Heart right ventricle (tissue), 16 donors: ENCODE results near the gene IPCEF1. TPM values are rescaled to one million over a fixed set of nuclear protein-coding genes. Genes with fewer than 3 reads are reported as not detected.

Experiments
- ATAC-seq, 8 donors: fragments of 200-7000 bp; cut with Tn5 transposase; one replicate each; pipeline ENCODE4 v1.9.1; 2020; ENCODE audit warnings: mild to moderate bottlenecking in 8 of 8, moderate library complexity in 8 of 8, moderate number of reproducible peaks in 1 of 8
- DNase-seq, 2 donors: peaks; one replicate each; pipeline ENCODE4 v3.0.0-alpha.2; 2020
- H3K27ac ChIP-seq, 10 donors: fragments of 200-600 bp; sonication (generic) in 2 of 10; one replicate each; pipeline versions ENCODE4 v1.5.0 to v1.8.0; 2020 to 2022; ENCODE audit warnings: mild to moderate bottlenecking in 3 of 10
- H3K27me3 ChIP-seq, 7 donors: fragments of 200-600 bp; one replicate each; pipeline ENCODE4 v1.8.0; 2021 to 2022; ENCODE audit warnings: mild to moderate bottlenecking in 2 of 7
- H3K36me3 ChIP-seq, 9 donors: fragments of 200-600 bp; sonication (generic) in 1 of 9; one replicate each; pipeline versions ENCODE4 v1.5.0 to v1.8.0; 2020 to 2022; ENCODE audit warnings: mild to moderate bottlenecking in 2 of 9
- H3K4me1 ChIP-seq, 9 donors: fragments of 200-600 bp; sonication (generic) in 1 of 9; one replicate each; pipeline versions ENCODE4 v1.5.0 to v1.8.0; 2020 to 2022; ENCODE audit warnings: mild to moderate bottlenecking in 4 of 9
- H3K4me3 ChIP-seq, 10 donors: fragments of 200-600 bp; sonication (generic) in 2 of 10; one replicate each; pipeline versions ENCODE4 v1.5.0 to v1.8.0; 2020 to 2022; ENCODE audit warnings: mild to moderate bottlenecking in 7 of 10, moderate library complexity in 2 of 10
- H3K9me3 ChIP-seq, 11 donors: fragments of 200-600 bp in 10 of 11; sonication (generic) in 2 of 11; one replicate each; pipeline versions ENCODE4 v1.5.0 to v1.8.0; 2013 to 2022; ENCODE audit warnings: mild to moderate bottlenecking in 2 of 11, control low read depth in 1 of 11, moderate library complexity in 1 of 11
- CTCF ChIP-seq, 9 donors: fragments of 200-600 bp; sonication (generic) in 2 of 9; IDR thresholded peaks; one replicate each; pipeline versions ENCODE4 v1.5.0 to v1.8.0; 2021 to 2022; ENCODE audit warnings: antibody characterized with exemption in 9 of 9, mild to moderate bottlenecking in 5 of 9, moderate library complexity in 1 of 9
- WGBS, 2 donors: extraction: QIAGEN DNeasy Blood & Tissue Kit; methylation state at CpG; one replicate each; pipeline ENCODE4 v1.1.7; 2013; ENCODE audit warnings: inconsistent platforms in 1 of 2; 5-methylcytosine and 5-hydroxymethylcytosine counted together
- intact Hi-C, 10 donors: fragments of 100-400 bp; cut with DNase I; formaldehyde crosslinking; loops; one replicate each; pipeline versions ENCODE4 v1.11.1 to v1.14.2; 2022
- polyA plus RNA-seq, 2 donors: library from polyadenylated mRNA; stranded (reverse); fragments of 200-250 nt; gene quantifications; one replicate each; pipeline ENCODE4 v1.2.3, GENCODE V29; 2013
- total RNA-seq, 10 donors: library from RNA; stranded (reverse); fragmentation: NEBNext Ultra II Directional in 3 of 10; extraction: Animal tissue kit (Norgen Biotek cat#: 25700) in 3 of 10; gene quantifications; one replicate each; pipeline versions ENCODE4 v1.2.1 to v1.2.4, GENCODE V29; 2021 to 2023
- donor health status: Arrhythmogenic right ventricular cardiomyopathy.
- donor health status: ischemic (EF 13 %, LVEDD 7.1; RV severe dilation, severe dysfunction).
- donor health status: healthy with polysubstance abuse.
- donor health status: DM: no; HTN: yes; CAD: no.
- donor health status: DM: no; HTN: no; CAD: no.
- donor health status: ischemic (EF 25% LVEDD 6.9; RV normal size, moderate dysfunction).
- donor health status: ischemic (EF 25% LVEDD 5.7; RV mildly dilated, moderate dysfunction).
- donor health status: healthy.
- donor health status: DM: yes; HTN: yes; CAD: no.
- donor health status: Ischemic cardiomyopathy.
- donor health status: ischemic (EF 35%, LVEDD 5.7; RV mildly dilated, moderate dysfunction).
- donor health status: nonischemic (EF 11% LVEDD 7.7; RV severe dilation, severe dysfunction).
- donor health status: DM: yes; HTN: yes; CAD: no.
- donor health status: PGD.
- donor health status: ischemic (EF 29% LVEDD 5.4; RV normal size, mild dysfunction).
- donor health status: nonischemic (EF 23%, LVEDD 6.1; RV moderate dilation, normal function).

The IPCEF1 gene
- total and polyA plus RNA-seq, 12 donors = 0.06 to 5.0 (median 1.4) TPM

- Histone ChIP-seq H3K9me3 (no peaks in the 10 kb centered on the region), H3K36me3 (no peaks in the 10 kb centered on the region), H3K27ac (no peak overlapping the region), H3K27me3 (no peaks in the 10 kb centered on the region), H3K4me1 (peaks cover 0 to 13% (median 3%) of the 10 kb centered on the region in 9 donors), H3K4me3 (peak overlapping the region in 3 of 10 donors; percentile 1 to 10 (median 5))
- intact Hi-C loops = loop anchor here (1.0 to 10.0 kb wide), 6 partner anchors 120 to 1043 kb away; no protein-coding TSS in a partner anchor
- WGBS, 2 donors = 55 to 67% methylated on average over 7 of the region's 7 CpGs
- ATAC-seq = no peak
- TF ChIP-seq CTCF (IDR thresholded peaks at IDR 0.05) = peak in 2 of 9 donors; percentile 1 to 14
- no peak for DNase-seq
Measured at GRCh38 chr6:154277629-154278017, 79.0 kb downstream of the IPCEF1 start.

- intact Hi-C loops = loop anchor here (1.0 to 10.0 kb wide), 6 partner anchors 120 to 1042 kb away; no protein-coding TSS in a partner anchor
- WGBS, 2 donors = 42 to 44% methylated on average over 11 of the region's 11 CpGs
- Histone ChIP-seq H3K4me3 (peak overlapping the region in 3 of 10 donors; percentile 1 to 10 (median 5)), H3K27ac (no peak overlapping the region), H3K9me3 (no peaks in the 10 kb centered on the region), H3K4me1 (peaks cover 0 to 13% (median 3%) of the 10 kb centered on the region in 9 donors), H3K27me3 (no peaks in the 10 kb centered on the region), H3K36me3 (no peaks in the 10 kb centered on the region)
- DNase-seq (no peak), ATAC-seq (peak in 2 of 8 donors; percentile 35 to 39)
- peak in 8 of 9 donors; percentile 34 to 74 (median 64) for TF ChIP-seq CTCF (IDR thresholded peaks at IDR 0.05)
Measured at GRCh38 chr6:154276810-154277628, 79.6 kb downstream of the IPCEF1 start.

- H3K27ac ChIP-seq = no peak overlapping the region
- intact Hi-C loops = loop anchor here in 1 of 10 donors (10.0 kb wide), 1 partner anchor 1039 kb away; no protein-coding TSS in a partner anchor
- WGBS, 2 donors = 84 to 86% methylated on average over 2 of the region's 2 CpGs
- H3K36me3 ChIP-seq = no peaks in the 10 kb centered on the region
- ATAC-seq (no peak), DNase-seq (no peak)
- H3K9me3 ChIP-seq = no peaks in the 10 kb centered on the region
- no peak for TF ChIP-seq CTCF (IDR thresholded peaks at IDR 0.05)
- no peak overlapping the region for H3K4me3 ChIP-seq
- peaks cover 0 to 13% (median 3%) of the 10 kb centered on the region in 9 donors for H3K4me1 ChIP-seq
- H3K27me3 ChIP-seq = no peaks in the 10 kb centered on the region
Measured at GRCh38 chr6:154274168-154274567, 82.4 kb downstream of the IPCEF1 start.

- Histone ChIP-seq H3K9me3 (no peaks in the 10 kb centered on the region), H3K36me3 (no peaks in the 10 kb centered on the region)
Measured at GRCh38 chr6:154268486-154268885, 88.1 kb downstream of the IPCEF1 start.

More at GRCh38 chr6:154268486-154268885, 88.1 kb downstream of the IPCEF1 start:
- DNase-seq = no peak
- intact Hi-C loops = no loop called here
- no peak for TF ChIP-seq CTCF (IDR thresholded peaks at IDR 0.05)
- Histone ChIP-seq H3K27ac (no peak overlapping the region), H3K4me1 (no peaks in the 10 kb centered on the region), H3K4me3 (no peak overlapping the region), H3K27me3 (no peaks in the 10 kb centered on the region)
- WGBS, 2 donors = 79 to 85% methylated on average over 3 of the region's 3 CpGs
- ATAC-seq = no peak
